Astrocyte of the hippocampus (primary cell): ENCODE data around the gene ARID2.

Source experiments
- DNase-seq: peaks from one replicate; pipeline ENCODE4 v3.0.0; 2011; ENCODE audit warnings: low read depth, low spot score

The ARID2 gene

GRCh38 chr12:45763381-45763780 lies 33.9 kb downstream of the ARID2 start:
- DNase-seq = no peak

DNA sequence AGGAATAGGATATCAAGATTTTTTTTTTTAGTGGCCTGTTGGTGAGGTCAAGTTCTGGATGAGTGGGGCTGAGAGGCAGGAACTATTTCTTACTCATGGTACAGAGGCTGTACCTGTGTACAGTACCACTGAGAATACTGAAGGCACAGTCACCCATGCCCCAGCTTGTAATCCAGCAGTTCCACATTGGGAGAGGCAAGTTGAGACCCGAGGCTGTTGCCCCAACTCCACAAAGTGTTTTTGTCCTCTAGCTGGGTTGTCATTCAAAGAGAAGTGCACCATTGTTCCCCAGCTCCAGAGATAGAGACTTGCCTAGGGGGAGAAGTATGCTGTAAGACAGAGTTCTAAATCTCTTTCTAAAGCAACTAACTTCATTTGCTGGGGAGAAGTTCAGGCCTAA lies 38.7 kb downstream of the ARID2 start:
- no peak for DNase-seq

DNA sequence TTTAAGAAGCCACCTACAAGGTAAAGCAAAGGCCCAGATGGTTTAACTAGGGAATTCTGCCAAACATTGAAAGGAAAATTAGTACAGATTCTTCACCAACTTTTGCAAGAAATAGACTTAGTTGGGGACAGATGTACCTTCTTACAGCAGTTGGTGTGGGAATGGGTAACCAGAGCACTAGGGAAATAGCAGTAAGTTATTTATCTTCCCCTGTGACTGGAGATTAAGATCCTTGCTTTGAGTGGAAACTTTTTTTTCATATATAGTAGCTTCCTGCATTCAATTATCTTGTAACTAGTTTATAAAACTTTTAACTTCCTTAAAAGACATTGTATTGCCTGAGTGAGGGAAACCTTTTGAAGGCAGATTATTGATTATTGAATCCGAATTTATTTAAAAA lies 44.2 kb downstream of the ARID2 start:
- no peak for DNase-seq

- no peak for DNase-seq
Observed at GRCh38 chr12:45774508-45775162, 45.1 kb downstream of the ARID2 start.

DNA sequence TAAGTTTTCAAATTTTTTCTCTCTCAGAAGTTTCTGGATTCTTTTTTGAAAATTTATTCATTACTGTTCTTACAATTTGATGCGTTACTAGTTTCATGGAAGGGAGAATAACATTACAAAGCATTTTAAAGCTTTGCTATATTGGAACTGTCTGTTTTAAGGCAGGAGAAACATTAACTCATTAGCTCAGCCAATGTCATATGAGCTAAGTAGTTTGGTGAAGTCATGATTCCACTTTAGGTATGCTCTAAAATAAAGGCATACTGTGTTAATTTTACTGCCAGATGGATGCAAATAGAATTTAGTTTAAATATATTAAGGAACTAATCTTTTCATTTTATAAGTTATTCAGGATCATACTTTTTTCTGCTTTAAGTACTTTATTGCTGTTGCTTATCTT lies 46.0 kb downstream of the ARID2 start:
- DNase-seq = no peak

DNA sequence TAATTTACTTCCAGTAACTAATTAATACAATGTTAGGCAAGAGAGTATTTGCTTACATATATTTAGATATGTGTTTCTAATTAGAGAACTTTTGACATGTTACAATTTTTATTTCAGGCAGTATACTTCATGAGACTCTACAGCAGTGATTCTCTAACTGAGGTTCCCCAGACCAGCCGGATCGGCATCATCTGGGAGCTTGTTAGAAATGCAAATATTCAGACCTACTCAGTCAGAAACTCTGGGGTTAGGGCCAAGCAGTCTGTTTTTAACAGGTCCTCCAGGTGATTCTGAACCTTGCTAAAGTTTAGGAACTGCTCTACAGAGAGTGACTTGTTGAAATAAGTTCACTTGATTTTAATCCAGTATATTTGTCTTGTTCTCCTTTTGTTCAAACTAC lies 46.5 kb downstream of the ARID2 start:
- DNase-seq = peak; percentile 20

GRCh38 chr12:45779936-45780335 lies 50.4 kb downstream of the ARID2 start:
- no peak for DNase-seq

- DNase-seq = no peak
Observed at GRCh38 chr12:45781080-45781479, 51.6 kb downstream of the ARID2 start.

GRCh38 chr12:45785315-45785714 lies 55.8 kb downstream of the ARID2 start:
- no peak for DNase-seq

DNA sequence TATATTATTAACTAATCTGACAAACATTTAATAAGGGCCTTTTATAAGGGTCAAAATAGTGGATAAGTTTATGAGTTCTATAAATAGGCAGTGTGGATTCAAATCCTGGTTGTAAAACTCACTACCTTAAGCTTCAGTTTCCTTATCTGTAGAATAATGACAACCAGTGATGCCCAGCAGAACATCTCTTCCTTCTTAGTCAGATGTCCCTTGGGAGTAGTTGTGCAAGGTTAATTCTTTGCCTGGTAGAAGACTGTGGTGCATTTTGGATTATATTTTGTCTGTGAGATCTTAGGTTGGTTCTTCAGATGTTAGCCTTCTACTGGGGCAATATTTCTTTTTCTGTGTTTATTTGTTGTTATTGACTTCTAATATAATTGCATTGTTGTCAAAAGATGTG lies 59.5 kb downstream of the ARID2 start:
- no peak for DNase-seq

GRCh38 chr12:45794422-45794821 lies 64.9 kb downstream of the ARID2 start:
- DNase-seq = peak; percentile 4

GRCh38 chr12:45801625-45802024 lies 72.1 kb downstream of the ARID2 start:
- DNase-seq = no peak

DNA sequence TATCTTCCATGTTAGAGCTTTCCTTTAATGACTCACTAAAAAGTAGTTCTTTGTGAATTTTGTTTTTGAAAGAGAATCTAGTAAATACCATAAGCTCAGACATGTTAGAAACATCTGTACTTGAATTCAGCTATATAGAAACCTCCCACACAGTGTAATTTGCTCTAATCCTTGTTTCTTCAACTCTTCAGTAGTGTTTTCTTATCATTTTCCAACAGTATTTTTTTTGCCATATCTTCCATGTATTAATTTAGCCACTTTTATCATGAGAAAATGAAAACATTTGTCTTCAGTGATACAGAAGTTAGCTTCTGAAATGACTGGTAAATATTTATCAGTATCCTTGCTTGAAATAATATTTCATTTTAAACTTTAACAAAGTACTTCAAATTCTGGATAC lies 73.6 kb downstream of the ARID2 start:
- no peak for DNase-seq

DNA sequence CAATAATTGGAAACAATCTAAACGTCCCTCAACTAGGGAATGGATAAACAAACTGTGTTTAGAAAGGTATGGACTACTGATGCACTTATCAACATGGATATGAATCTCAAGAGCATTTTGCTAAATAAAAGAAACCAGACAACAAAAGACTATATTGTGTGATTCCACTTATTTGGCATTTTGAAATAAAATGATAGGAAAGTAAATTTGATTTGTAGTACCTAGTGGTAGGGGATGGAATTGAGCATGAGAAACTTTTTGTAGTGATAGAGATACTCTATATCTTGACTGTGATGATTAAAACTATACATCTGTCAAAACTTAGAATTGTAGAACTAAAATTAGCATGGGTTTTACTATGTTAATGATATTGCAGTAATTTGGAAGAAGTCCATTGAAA lies 87.1 kb downstream of the ARID2 start:
- no peak for DNase-seq

DNA sequence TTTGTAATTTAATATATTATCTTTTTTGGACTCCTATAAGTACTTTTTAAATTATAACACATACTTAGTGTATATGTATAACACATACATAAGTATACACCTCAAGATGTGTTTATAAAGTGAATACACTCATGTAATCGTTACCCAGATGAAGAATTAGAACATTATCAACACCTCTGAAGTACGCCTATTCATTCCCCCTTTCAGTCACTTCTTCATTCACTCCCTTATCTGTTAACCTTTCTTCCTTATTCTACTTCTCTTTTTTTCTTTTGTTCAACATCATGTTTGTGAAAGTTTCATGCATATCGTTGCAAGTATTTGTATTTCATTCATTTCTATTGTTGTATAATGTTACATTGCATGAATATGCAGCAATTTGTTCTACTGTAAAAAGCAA lies 98.5 kb downstream of the ARID2 start:
- DNase-seq = no peak

- no peak for DNase-seq
Observed at GRCh38 chr12:45828402-45828801, 98.9 kb downstream of the ARID2 start.

DNA sequence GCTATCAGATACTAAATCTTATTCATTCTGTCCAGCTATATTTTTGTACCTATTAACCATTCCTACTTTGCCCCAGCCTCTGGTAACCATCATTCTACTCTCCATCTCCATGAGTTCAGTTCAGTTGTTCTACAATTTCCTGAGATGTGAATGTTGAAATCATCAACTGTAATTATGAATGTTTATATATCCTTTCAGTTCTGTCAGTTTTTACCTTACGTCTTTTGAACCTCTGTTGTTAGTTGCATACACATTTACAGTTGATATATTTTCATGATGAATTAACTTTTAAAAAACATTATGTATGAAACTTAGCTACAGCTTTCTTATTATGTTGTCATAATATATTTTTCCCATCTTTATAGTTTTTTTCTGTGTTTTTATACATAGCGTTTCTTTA lies 102.1 kb downstream of the ARID2 start:
- DNase-seq = no peak

GRCh38 chr12:45833401-45833800 lies 103.9 kb downstream of the ARID2 start:
- DNase-seq = no peak

- DNase-seq = no peak
Observed at GRCh38 chr12:45834809-45835208, 105.3 kb downstream of the ARID2 start.

GRCh38 chr12:45839917-45840316 lies 110.4 kb downstream of the ARID2 start:
- DNase-seq = no peak

GRCh38 chr12:45849289-45849688 lies 119.8 kb downstream of the ARID2 start:
- no peak for DNase-seq

- DNase-seq = no peak
Observed at GRCh38 chr12:45850302-45850701, 120.8 kb downstream of the ARID2 start.

DNA sequence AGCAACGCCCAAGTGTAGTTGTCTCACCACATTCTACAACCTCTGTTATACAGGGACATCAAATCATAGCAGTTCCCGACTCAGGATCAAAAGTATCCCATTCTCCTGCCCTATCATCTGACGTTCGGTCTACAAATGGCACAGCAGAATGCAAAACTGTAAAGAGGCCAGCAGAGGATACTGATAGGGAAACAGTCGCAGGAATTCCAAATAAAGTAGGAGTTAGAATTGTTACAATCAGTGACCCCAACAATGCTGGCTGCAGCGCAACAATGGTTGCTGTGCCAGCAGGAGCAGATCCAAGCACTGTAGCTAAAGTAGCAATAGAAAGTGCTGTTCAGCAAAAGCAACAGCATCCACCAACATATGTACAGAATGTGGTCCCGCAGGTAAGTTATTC lies 123.0 kb downstream of the ARID2 start:
- DNase-seq = no peak

- no peak for DNase-seq
Observed at GRCh38 chr12:45853550-45853949, 124.0 kb downstream of the ARID2 start.
